Fibroblast of villous mesenchyme (primary cell): ENCODE measurements around the gene DNMBP. TPM values are rescaled to one million over a fixed set of nuclear protein-coding genes. Genes with fewer than 3 reads are reported as not detected.
"Not testable (repeated sequence)": the region's sequence is repeated elsewhere in the genome, so short reads cannot be mapped to it uniquely, and the experiment has no call there.

Source experiments
- DNase-seq: peaks from one replicate; pipeline ENCODE4 v3.0.0-alpha.2; 2010; ENCODE audit warnings: low read depth
- H3K4me3 ChIP-seq: 2 replicates; pipeline ENCODE4 v1.5.1; 2011; ENCODE audit warnings: low read depth, mild to moderate bottlenecking, low read length
- total RNA-seq: library from RNA; depleted of rRNA; stranded (reverse); fragments of >200 nt; gene quantifications from 2 replicates; pipeline ENCODE4 v1.2.3, GENCODE V29; 2012
- TF ChIP-seq, protein P1 (sequence below): IDR thresholded peaks from 2 replicates; pipeline ENCODE4 v1.5.1; 2012; ENCODE audit warnings: low read depth, mild to moderate bottlenecking, low read length; ENCODE audit not compliant: insufficient read depth

DNMBP gene
- total RNA-seq, 1 donor: 27.6 TPM

DNA sequence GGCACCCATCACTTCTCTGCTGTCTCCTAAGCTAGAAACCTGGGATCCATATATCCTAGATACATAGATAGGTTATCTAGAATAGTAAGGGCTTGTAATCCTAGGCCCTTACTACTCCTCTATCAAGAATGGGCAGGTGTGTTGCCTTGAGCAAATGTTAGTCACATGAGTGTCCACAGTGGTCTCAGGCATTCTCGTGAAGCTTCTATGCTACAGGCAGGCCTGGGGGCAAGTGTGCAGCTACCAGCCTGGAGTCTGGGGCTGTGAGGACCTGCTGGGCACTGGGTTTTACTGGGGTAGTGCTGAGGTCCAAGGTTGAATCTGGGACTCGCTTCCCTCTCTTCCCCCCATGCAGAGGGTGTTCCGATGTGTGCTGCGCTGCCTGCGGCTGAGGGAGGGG, 135.9 kb downstream of the DNMBP start:
- DNase-seq: no peak
- TF ChIP-seq, protein P1, sequence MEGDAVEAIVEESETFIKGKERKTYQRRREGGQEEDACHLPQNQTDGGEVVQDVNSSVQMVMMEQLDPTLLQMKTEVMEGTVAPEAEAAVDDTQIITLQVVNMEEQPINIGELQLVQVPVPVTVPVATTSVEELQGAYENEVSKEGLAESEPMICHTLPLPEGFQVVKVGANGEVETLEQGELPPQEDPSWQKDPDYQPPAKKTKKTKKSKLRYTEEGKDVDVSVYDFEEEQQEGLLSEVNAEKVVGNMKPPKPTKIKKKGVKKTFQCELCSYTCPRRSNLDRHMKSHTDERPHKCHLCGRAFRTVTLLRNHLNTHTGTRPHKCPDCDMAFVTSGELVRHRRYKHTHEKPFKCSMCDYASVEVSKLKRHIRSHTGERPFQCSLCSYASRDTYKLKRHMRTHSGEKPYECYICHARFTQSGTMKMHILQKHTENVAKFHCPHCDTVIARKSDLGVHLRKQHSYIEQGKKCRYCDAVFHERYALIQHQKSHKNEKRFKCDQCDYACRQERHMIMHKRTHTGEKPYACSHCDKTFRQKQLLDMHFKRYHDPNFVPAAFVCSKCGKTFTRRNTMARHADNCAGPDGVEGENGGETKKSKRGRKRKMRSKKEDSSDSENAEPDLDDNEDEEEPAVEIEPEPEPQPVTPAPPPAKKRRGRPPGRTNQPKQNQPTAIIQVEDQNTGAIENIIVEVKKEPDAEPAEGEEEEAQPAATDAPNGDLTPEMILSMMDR: no peak
- H3K4me3 ChIP-seq: no peak overlapping the region

DNA sequence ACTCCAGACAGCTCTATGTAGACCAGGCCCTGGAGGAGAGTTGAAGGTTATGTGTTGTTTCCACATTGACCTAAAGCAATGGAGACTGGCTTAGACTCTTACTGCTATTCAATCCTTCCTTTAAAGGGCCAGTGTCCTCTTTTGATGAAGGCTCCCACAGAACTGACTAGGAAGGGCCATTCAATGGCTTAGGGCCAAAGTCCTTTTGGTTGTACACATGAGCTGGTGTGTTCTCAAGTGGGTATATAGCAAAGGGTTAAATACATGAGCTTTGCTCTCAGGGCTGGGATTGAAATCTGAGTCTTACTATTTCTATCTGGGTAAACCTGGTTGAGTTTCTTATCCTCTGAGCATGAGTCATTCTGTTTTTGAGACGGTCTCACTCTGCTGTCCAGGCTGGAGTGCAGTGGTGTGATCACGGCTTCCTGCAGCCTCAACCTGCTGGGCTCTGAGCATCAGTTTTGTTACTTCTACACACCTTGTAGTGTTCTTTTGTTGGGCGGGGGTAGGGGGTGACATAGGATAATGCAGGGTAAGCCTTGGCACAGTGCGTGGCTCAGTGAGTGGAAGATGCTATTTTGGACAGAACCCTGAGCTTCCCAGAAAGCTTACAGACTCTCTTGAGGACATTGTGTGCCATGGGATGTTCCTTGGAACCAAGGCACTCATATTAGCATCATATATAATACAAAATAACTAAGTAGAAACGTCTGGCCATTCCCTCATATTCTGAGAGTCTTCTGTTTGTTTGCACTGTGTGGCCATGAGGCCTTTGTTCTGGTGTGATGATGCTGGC, 137.2 kb downstream of the DNMBP start:
- TF ChIP-seq, protein P1: no peak
- no peak overlapping the region for H3K4me3 ChIP-seq
- DNase-seq: peak; percentile 46

DNA sequence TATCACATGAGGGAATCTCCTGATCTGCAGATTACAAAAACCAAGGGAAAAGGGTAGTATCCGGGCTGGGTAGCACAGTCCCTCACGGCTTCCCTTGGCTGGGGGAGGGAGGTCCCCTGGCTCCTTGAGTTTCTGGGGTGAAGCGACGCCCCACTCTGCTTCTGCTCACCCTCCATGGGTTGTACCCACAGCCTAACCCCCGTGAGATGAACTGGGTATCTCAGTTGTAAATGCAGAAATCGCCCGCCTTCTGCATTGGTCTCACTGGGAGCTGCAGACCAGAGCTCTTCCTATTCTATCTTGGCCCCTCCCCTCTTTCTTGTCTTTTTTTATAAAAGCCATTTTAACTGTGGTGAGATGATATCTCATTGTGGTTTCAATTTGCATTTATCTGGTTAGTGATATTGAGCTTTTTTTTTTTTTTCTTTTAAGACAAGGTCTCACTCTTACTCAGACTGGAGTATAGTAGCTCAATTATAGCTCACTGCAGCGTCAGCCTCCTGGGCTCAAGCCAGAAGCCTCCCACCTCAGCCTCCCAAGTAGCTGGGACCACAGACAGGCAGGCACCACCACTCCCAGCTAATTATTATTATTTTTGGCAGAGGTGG, 139.5 kb downstream of the DNMBP start:
- no peak overlapping the region for H3K4me3 ChIP-seq
- TF ChIP-seq, protein P1: no peak
- no peak for DNase-seq

DNA sequence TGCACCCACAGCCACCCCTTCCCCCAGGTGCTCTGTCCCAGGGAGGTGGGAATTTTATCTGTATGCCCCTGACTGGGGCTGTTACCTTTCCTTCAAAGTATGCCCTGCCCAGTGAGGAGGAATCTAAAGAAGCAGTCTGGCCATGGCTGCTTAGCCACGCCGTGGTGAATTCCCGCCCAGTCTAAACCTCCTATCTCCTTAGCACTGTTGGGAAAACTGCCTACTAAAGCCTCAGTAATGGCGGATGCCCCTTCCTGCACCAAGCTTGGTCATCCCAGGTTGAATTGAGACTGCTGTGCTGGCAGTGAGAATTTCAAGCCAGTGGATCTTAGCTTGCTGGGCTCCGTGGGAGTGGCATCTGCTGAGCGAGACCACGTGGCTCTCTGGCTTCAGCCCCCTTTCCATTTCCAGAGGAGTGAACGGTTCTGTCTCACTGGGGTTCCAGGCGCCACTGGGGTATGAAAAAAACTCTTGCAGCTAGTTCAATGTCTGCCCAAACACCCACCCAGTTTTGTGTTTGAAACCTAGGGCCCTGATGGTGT, 140.1 kb downstream of the DNMBP start:
- DNase-seq: no peak
- TF ChIP-seq, protein P1: no peak
- no peak overlapping the region for H3K4me3 ChIP-seq

DNA sequence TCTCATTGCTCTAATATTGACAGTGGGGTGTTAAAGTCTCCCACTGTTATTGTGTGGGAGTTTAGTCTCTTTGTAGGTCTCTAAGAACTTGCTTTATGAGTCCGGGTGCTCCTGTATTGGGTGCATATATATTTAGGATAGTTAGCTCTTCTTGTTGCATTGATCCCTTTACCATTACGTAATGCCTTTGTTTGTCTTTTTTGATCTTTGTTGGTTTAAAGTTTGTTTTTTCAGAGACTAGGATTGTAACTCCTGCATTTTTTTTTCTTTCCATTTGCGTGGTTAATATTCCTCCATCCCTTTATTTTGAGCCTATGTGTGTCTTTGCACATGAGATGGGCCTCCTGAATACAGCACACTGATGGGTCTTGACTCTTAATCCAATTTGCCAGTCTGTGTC, 142.5 kb downstream of the DNMBP start:
- DNase-seq, H3K4me3 ChIP-seq: not testable (repeated sequence)

DNA sequence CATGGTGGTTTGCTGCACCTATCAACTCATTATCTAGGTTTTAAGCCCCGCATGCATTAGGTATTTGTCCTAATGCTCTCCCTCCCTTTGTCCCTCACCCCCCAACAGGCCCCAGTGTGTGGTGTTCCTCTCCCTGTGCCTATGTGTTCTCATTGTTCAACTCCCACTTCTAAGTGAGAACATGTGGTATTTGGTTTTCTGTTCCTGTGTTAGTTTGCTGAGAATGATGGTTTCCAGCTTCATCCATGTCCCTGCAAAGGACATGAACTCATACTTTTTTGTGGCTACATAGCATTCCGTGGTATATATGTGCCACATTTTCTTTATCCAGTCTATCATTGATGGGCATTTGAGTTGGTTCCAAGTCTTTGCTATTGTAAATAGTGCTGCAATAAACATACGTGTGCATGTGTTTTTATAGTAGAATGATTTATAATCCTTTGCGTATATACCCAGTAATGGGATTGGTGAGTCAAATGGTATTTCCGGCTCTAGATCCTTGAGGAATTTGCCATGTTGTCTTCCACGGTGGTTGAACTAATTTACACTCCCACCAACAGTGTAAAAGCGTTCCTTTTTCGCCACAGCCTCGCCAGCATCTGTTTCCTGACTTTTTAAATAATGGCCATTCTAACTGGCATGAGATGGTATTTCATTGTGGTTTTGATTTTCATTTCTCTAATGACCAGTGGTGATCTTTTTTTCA, 146.1 kb downstream of the DNMBP start:
- H3K4me3 ChIP-seq: not testable (repeated sequence)
- DNase-seq: peak; percentile 89

DNA sequence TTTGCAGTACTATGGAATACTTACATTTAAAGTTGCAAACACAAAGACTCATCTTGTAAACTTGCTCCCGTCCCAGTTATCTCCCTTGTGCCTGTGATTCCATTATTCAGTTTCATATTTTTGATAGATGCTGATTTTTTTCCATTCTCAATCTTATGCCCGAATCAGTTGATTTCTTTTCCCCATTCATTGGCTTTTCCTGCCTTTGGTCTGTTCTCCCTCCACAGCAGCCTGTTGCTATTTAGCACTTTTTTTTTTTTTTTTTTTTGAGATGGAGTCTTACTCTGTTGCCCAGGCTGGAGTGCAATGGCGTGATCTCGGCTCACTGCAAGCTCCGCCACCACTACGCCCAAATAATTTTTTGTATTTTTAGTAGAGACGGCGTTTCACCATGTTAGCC, 149.3 kb downstream of the DNMBP start:
- TF ChIP-seq, protein P1: no peak
- DNase-seq: no peak
- no peak overlapping the region for H3K4me3 ChIP-seq
